ENCODE data around the gene YAF2. TPM values are rescaled to one million over a fixed set of nuclear protein-coding genes. Genes with fewer than 3 reads are reported as not detected.
"Not testable (repeated sequence)": the region's sequence is repeated elsewhere in the genome, so short reads cannot be mapped to it uniquely, and the experiment has no call there.

YAF2 gene
- total RNA-seq, 8 experiments from 2014 or later = 14.9 to 34.0 (median 29.4) TPM

DNA sequence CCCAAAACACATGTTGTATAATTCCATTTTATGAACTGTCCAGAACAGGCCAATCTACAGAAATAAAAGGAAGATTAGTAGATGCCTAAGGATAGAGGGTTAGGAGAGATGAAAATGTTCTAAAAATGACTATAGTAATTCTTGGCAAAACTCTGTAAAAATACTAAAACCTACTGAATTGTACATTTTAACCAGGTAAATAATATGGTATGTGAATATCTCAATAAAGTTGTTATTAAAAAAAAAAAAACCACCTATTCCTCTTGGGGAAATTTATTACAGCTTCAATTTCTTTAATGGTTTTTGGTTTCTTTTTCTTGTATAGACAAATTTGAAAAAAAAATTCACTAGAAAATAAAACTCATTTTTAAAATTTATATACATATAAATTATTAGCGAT lies 33.2 kb downstream of the YAF2 start:
- 80 to 100% (median 100%) methylated on average over 1 of the region's 1 CpG; no CpG with 5 or more reads in 1 of the 10 experiments for WGBS, 10 experiments
- in situ Hi-C loops (cut with MboI; ENCODE audit: low pct_unique_long_range_greater_than_20kb in 2 of 9, low sequenced_read_pairs in 9 of 9, unreplicated experiment in 9 of 9) = no loop called here
- no peaks in the 10 kb centered on the region for H3K4me1 ChIP-seq (replicated peaks in 1 of 2)
- no peak for ATAC-seq (replicated peaks in 6 of 8)
- H3K4me3 ChIP-seq = no peak overlapping the region
- no peak overlapping the region for H3K27ac ChIP-seq

DNA sequence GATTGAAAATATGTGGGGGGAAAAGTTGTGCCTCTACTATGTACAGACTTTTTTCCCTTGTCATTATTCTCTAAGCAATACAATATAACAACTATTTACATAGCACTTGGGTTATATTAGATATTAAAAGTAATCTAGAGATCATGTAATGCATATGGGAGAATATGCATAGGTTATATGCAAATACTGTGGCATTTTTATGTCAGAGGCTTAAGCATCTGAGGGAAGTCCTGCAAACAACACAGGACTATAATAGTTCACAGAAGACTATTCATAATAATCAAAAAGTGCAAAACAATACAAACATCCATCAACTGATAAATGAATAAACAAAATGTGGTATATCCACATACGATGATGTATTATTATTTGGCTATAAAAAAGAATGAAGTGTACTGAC lies 33.7 kb downstream of the YAF2 start:
- no peaks in the 10 kb centered on the region for H3K4me1 ChIP-seq (replicated peaks in 1 of 2)
- WGBS, 10 experiments = 0 to 100% (median 67%) methylated on average over 1 of the region's 1 CpG; no CpG with 5 or more reads in 1 of the 10 experiments
- no peak overlapping the region for H3K27ac ChIP-seq
- ATAC-seq (replicated peaks in 6 of 8) = peak in 1 of 8 experiments; percentile 91
- no peak overlapping the region for H3K4me3 ChIP-seq
- in situ Hi-C loops (cut with MboI; ENCODE audit: low pct_unique_long_range_greater_than_20kb in 2 of 9, low sequenced_read_pairs in 9 of 9, unreplicated experiment in 9 of 9) = no loop called here

DNA sequence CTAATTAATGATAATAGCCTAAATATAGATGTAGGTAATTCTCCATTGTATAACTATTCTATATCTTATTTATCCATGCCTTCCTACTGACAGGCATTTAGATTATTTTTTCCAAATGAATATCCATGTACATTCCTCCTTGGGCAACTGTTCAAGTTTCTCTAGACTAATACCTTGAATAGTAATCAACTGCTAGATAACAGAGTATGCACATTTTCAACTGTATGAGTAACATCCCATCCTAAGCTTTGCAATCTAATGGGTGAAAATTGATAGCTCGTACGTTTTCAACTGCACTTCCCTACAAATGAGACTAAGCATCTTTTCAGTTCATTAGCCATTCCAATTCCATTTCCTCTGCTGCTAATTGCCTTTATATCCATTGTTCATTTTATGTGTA lies 37.0 kb downstream of the YAF2 start:
- WGBS, 10 experiments = 0 to 100% (median 50%) methylated on average over 1 to 2 of the region's 2 CpGs; no CpG with 5 or more reads in 3 of the 10 experiments
- ATAC-seq (replicated peaks in 6 of 8) = peak in 3 of 8 experiments; percentile 25 to 72 (median 69)
- Histone ChIP-seq H3K4me1 (replicated peaks in 1 of 2) (no peaks in the 10 kb centered on the region), H3K27ac (no peak overlapping the region), H3K4me3 (no peak overlapping the region)
- in situ Hi-C loops (cut with MboI; ENCODE audit: low pct_unique_long_range_greater_than_20kb in 2 of 9, low sequenced_read_pairs in 9 of 9, unreplicated experiment in 9 of 9) = no loop called here

DNA sequence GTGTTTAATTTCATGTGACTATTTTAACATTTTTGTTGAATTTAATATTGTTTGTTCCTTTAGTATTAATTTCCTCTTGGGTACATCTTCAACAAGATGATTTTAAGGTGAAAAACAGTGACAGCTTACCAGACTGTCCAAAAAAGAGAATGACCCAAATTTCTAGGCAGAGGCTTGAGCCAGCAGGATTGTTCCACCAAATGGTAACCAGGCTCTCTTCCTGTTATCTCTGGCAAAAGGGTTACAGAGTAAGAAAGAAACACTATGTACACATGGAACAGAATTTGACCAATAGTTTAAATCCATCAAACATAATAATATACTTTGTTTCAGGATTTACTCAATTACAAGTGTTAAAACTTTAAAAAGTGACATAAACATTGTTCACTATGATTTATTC lies 39.0 kb downstream of the YAF2 start:
- ATAC-seq (replicated peaks in 6 of 8) = no peak
- Histone ChIP-seq H3K4me3 (no peak overlapping the region), H3K4me1 (replicated peaks in 1 of 2) (no peaks in the 10 kb centered on the region), H3K27ac (no peak overlapping the region)
- in situ Hi-C loops (cut with MboI; ENCODE audit: low pct_unique_long_range_greater_than_20kb in 2 of 9, low sequenced_read_pairs in 9 of 9, unreplicated experiment in 9 of 9) = no loop called here

DNA sequence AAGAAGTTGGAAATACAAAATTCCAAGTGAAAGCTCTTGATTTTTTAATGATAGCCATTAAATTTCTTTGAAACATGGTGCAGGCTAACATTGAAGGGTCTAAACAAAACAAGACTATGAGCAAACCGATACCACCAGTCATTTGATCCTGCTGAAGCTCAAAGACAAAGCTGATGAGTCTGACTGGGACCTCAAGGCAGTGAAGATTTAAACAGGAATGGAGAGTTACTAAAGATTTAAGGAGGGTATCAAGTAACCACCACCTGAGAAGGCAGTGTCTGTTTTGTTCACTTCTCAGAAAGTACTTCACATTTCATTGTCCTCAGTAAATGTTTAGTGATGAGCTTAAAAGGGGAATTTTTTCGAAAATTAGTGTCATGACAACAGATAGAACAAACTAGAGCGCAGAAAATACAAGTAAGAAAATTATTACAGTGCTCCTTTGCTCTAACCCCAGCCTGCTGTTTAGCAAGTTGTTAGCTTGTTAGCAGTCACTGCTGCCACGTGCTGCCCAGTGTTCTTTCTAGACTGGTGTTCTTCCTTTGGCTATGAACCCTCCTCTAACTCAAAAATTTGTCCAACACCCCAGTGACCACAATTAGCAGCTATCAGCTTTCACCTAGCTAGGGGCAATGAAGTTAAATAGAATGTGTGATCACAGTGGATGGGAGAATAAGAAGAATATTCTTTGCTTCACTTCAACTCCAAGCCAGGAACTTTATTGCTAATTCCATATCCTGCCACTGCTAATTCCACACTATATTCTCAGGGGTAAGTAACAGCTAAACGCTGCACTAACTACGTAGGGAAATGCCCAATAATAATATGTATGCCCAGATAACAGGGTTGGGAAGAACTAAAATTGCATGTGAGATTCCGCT lies 41.1 kb downstream of the YAF2 start:
- WGBS, 10 experiments = 70 to 100% (median 81%) methylated on average over 3 to 7 of the region's 7 CpGs
- H3K27ac ChIP-seq = no peak overlapping the region
- H3K4me3 ChIP-seq = no peak overlapping the region
- ATAC-seq (replicated peaks in 6 of 8) = no peak
- H3K4me1 ChIP-seq (replicated peaks in 1 of 2) = no peaks in the 10 kb centered on the region
- in situ Hi-C loops (cut with MboI; ENCODE audit: low pct_unique_long_range_greater_than_20kb in 2 of 9, low sequenced_read_pairs in 9 of 9, unreplicated experiment in 9 of 9) = no loop called here

DNA sequence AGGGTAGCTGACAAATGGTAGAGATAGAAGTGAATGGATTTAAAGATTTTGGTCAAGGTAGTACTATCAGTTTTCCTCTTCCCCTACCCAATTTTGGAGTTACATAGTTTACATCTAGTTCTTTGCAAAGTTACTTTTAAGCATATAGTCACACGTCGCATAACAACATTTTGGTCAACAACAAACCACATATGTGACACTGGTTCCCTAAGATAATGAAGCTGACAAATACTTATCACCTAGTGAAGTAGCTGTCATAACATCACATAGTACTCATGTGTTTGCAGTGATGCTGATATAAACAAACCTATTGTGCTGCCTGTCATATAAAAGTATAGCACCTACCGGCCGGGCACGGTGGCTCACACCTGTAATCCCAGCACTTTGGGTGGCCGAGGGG lies 45.4 kb downstream of the YAF2 start:
- in situ Hi-C loops (cut with MboI; ENCODE audit: low pct_unique_long_range_greater_than_20kb in 2 of 9, low sequenced_read_pairs in 9 of 9, unreplicated experiment in 9 of 9) = no loop called here
- WGBS, 10 experiments = 93 to 100% (median 99%) methylated on average over 1 to 6 of the region's 6 CpGs; no CpG with 5 or more reads in 4 of the 10 experiments
- Histone ChIP-seq H3K27ac (no peak overlapping the region), H3K4me3 (no peak overlapping the region), H3K4me1 (replicated peaks in 1 of 2) (no peaks in the 10 kb centered on the region)
- no peak for ATAC-seq (replicated peaks in 6 of 8)

DNA sequence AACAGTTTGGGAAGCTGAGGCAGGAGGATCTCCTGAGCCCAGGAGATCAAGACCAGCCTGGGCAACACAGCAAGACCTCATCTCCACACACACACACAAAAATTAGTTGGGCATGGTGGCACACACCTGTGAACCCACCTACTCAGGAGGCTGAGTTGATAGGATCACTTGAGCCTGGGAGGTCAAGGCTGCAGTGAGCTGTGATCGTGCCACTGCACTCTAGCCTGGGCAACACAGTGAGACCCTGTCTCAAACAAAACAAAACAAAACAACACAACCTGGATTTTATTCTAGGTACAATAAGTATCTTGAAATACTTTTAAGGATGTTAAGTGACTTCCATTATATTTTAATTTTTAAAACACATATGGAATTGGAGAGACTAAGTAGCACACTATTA lies 45.8 kb downstream of the YAF2 start:
- Histone ChIP-seq H3K4me3 (no peak overlapping the region), H3K27ac (no peak overlapping the region), H3K4me1 (replicated peaks in 1 of 2) (no peaks in the 10 kb centered on the region)
- no peak for ATAC-seq (replicated peaks in 6 of 8)
- in situ Hi-C loops (cut with MboI; ENCODE audit: low pct_unique_long_range_greater_than_20kb in 2 of 9, low sequenced_read_pairs in 9 of 9, unreplicated experiment in 9 of 9) = no loop called here
- 100% methylated on average over 1 of the region's 1 CpG; no CpG with 5 or more reads in 7 of the 10 experiments for WGBS, 10 experiments

DNA sequence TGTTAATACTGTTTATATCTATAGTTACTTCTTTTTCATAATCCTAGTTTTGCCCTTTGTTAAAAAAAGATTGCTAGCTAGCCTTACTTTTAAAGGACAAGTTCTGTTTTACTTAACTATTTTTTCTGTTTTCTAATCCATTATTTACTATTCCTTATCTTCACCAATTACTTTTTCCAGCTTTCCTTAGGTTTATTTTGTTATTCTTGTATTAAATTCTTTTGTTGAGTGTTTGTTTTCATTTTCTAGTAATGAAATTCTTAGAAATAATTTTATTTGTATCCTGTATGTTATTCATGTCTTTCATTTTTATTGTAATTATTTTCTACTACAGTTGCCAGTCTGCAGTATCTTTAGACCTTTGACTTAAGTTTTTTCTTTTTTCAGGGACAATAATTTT lies 47.7 kb downstream of the YAF2 start:
- no peaks in the 10 kb centered on the region for H3K4me1 ChIP-seq (replicated peaks in 1 of 2)
- H3K27ac ChIP-seq = no peak overlapping the region
- ATAC-seq (replicated peaks in 6 of 8) = no peak
- H3K4me3 ChIP-seq = no peak overlapping the region
- in situ Hi-C loops (cut with MboI; ENCODE audit: low pct_unique_long_range_greater_than_20kb in 2 of 9, low sequenced_read_pairs in 9 of 9, unreplicated experiment in 9 of 9) = no loop called here

DNA sequence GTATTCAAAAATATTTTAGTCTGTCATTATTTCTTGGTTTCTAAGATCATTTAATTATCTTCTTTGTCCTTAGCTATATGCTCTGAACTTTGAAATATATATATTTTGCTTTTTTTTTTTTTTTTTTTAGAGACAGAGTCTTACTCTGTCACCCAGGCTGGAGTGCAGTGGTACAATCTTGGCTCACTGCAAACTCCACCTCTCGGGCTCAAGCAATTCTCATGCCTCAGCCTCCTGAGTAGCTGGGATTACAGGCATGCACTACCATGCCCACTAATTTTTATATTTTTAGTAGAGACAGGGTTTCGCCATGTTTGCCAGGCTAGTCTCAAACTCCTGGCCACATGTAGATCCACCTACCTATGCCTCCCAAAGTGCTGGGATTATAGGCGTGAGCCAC lies 49.8 kb downstream of the YAF2 start:
- H3K27ac ChIP-seq; H3K4me1 ChIP-seq (replicated peaks in 1 of 2); H3K4me3 ChIP-seq; in situ Hi-C loops (cut with MboI; ENCODE audit: low pct_unique_long_range_greater_than_20kb in 2 of 9, low sequenced_read_pairs in 9 of 9, unreplicated experiment in 9 of 9); ATAC-seq (replicated peaks in 6 of 8): not testable (repeated sequence)
- WGBS, 10 experiments = 71 to 100% (median 100%) methylated on average over 1 to 3 of the region's 3 CpGs; no CpG with 5 or more reads in 3 of the 10 experiments

DNA sequence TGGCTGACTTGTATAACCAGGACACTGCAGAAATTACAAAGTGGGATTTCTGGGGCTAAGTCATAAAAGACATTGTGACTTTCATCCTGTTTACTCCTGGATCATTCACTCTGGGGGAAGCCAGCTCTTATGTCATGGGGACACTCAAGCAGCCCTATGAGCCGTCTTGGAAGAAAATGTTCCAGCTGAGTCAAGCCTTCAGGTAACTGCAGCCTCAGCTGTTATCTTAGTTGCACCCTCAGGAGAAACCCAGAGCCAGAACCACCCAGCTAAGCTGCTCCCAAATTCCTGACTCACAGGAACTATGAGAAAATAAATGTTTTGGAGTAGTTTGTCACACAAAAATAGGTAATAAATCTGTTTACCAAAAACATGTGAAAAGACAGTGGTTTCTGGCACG lies 50.2 kb downstream of the YAF2 start:
- H3K27ac ChIP-seq = no peak overlapping the region
- no peak overlapping the region for H3K4me3 ChIP-seq
- H3K4me1 ChIP-seq (replicated peaks in 1 of 2) = no peaks in the 10 kb centered on the region
- in situ Hi-C loops (cut with MboI; ENCODE audit: low pct_unique_long_range_greater_than_20kb in 2 of 9, low sequenced_read_pairs in 9 of 9, unreplicated experiment in 9 of 9) = no loop called here
- WGBS, 10 experiments = 63 to 100% (median 82%) methylated on average over 1 to 2 of the region's 2 CpGs; no CpG with 5 or more reads in 1 of the 10 experiments
- ATAC-seq (replicated peaks in 6 of 8) = no peak

DNA sequence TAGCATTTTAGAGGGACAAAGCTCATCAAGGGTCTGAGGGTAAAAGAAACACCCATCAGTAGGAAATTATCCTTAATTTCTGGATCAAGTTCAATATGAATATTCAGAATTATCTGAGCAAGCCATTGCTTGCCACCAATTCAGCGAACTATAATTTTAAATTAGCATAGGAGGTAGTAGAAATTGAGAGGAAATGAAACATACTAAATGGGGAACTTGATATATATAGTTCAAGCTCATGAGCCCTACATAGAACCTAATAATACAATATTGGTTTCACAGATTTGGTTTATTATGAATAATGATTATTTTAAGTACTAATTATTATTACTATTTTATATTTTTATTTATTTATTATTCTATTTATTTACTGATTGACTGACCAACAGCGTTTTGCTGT lies 51.3 kb downstream of the YAF2 start:
- 7 to 100% (median 78%) methylated on average over 1 to 2 of the region's 2 CpGs; no CpG with 5 or more reads in 2 of the 10 experiments for WGBS, 10 experiments
- no peak for ATAC-seq (replicated peaks in 6 of 8)
- Histone ChIP-seq H3K27ac (no peak overlapping the region), H3K4me1 (replicated peaks in 1 of 2) (peaks cover 0 to 5% of the 10 kb centered on the region in 2 donors), H3K4me3 (no peak overlapping the region)
- in situ Hi-C loops (cut with MboI; ENCODE audit: low pct_unique_long_range_greater_than_20kb in 2 of 9, low sequenced_read_pairs in 9 of 9, unreplicated experiment in 9 of 9) = no loop called here

DNA sequence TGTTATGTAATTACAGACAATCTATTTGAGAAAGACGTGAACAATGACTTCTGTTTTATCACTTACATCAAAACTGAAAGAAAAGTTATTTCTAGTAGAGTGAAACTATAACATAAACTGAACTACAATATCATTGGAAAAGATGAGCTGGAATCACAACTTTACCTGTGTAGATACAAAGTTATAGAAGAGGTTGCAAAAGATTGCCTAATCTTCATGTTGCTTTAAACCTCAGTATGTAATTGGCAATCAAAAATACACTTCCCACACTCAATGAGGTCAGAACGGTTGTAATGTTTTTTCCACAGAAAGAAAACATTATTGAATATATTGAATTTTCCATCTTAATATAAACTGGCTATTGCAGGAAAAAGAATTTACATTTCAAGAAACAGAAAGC lies 55.7 kb downstream of the YAF2 start:
- Histone ChIP-seq H3K4me3 (no peak overlapping the region), H3K4me1 (replicated peaks in 1 of 2) (peaks cover 0 to 12% of the 10 kb centered on the region in 2 donors), H3K27ac (no peak overlapping the region)
- no peak for ATAC-seq (replicated peaks in 6 of 8)
- WGBS, 10 experiments = 50 to 100% (median 88%) methylated on average over 1 to 2 of the region's 2 CpGs; no CpG with 5 or more reads in 1 of the 10 experiments
- in situ Hi-C loops (cut with MboI; ENCODE audit: low pct_unique_long_range_greater_than_20kb in 2 of 9, low sequenced_read_pairs in 9 of 9, unreplicated experiment in 9 of 9) = no loop called here

DNA sequence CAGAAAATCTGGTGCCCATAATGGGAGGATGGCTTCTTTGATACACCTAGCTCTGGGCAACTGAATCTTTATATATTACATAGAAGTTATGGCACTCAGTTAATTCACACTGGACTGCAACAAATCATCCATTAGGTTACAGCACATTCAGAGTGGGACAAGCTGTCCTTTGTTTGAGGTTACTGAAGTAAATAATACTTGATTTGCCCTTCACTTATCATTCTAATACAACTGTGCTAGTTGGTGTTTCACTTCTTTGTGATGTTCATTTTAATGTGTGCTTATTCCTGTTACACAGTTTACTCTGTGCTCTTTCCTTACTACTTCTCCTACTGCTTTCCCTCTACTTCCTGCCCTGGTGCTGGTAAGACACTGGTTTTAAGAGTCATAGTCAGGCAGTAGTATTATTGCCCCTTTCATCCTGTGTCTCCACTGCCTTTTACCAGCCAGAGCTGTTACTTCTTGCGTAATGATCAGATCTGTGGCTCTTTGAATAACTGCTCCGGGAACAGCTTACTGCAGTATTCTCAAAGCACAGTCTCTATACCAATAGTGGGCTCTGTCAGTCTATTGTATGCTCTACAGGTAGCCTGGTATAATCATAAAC lies 57.0 kb downstream of the YAF2 start:
- peak in 5 of 8 experiments; percentile 43 to 85 (median 68) for ATAC-seq (replicated peaks in 6 of 8)
- Histone ChIP-seq H3K27ac (no peak overlapping the region), H3K4me1 (replicated peaks in 1 of 2) (peaks cover 0 to 12% of the 10 kb centered on the region in 2 donors), H3K4me3 (no peak overlapping the region)
- in situ Hi-C loops (cut with MboI; ENCODE audit: low pct_unique_long_range_greater_than_20kb in 2 of 9, low sequenced_read_pairs in 9 of 9, unreplicated experiment in 9 of 9) = no loop called here
- 20 to 100% (median 76%) methylated on average over 1 to 2 of the region's 2 CpGs for whole genome bisulfite sequencing, 10 experiments
